GM21786 (cell line): ENCODE results near the gene NAIF1.
"Not testable (repeated sequence)": the region's sequence is repeated elsewhere in the genome, so short reads cannot be mapped to it uniquely, and the experiment has no call there.

Experiments
- ATAC-seq: cut with Tn5 transposase; IDR thresholded peaks from one replicate; pipeline ENCODE4 v1.9.1; 2021; ENCODE audit not compliant: unreplicated experiment

The NAIF1 gene, protein sequence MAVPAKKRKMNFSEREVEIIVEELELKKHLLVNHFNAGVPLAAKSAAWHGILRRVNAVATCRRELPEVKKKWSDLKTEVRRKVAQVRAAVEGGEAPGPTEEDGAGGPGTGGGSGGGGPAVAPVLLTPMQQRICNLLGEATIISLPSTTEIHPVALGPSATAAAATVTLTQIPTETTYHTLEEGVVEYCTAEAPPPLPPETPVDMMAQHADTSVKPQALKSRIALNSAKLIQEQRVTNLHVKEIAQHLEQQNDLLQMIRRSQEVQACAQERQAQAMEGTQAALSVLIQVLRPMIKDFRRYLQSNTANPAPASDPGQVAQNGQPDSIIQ

DNA sequence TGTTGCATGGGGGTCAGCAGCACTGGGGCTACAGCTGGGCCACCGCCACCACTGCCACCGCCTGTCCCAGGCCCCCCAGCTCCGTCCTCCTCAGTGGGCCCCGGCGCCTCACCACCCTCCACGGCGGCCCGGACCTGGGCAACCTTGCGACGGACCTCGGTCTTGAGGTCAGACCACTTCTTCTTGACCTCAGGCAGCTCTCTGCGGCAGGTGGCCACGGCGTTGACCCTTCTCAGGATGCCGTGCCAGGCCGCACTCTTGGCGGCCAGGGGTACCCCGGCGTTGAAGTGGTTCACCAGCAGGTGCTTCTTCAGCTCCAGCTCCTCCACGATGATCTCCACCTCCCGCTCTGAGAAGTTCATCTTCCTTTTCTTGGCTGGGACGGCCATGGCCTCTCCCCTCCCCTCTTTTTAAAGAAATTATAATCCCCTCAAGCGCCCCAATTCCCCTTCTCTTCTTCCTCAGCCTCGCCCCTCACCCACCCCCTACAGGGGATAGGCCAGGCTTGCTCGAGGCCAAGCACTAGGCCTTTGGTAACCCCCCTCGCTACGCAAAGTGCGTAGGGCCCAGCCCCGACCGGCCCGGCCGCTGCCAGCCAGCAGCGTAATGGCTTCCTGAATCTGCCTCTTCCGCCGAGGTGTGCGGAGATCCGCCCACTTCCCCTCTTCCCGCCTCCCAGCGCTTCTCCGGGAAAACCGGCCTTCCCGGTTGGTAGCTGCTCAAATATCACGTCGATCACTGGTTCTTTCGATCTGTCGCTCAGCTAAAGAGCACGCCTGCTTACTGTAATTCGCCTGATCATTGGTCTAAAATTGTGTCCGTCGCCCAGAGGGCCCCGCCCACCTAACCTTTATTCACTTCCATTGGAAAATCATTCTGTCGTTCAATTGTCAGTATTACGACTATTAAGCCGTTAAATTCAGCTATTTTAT, at the start of gene NAIF1:
NAIF1 (minus strand) TSS at position 608 of the 932 bp plus-strand sequence; CDS start at position 389, 219 bp downstream.
- ATAC-seq = peak; percentile 56

DNA sequence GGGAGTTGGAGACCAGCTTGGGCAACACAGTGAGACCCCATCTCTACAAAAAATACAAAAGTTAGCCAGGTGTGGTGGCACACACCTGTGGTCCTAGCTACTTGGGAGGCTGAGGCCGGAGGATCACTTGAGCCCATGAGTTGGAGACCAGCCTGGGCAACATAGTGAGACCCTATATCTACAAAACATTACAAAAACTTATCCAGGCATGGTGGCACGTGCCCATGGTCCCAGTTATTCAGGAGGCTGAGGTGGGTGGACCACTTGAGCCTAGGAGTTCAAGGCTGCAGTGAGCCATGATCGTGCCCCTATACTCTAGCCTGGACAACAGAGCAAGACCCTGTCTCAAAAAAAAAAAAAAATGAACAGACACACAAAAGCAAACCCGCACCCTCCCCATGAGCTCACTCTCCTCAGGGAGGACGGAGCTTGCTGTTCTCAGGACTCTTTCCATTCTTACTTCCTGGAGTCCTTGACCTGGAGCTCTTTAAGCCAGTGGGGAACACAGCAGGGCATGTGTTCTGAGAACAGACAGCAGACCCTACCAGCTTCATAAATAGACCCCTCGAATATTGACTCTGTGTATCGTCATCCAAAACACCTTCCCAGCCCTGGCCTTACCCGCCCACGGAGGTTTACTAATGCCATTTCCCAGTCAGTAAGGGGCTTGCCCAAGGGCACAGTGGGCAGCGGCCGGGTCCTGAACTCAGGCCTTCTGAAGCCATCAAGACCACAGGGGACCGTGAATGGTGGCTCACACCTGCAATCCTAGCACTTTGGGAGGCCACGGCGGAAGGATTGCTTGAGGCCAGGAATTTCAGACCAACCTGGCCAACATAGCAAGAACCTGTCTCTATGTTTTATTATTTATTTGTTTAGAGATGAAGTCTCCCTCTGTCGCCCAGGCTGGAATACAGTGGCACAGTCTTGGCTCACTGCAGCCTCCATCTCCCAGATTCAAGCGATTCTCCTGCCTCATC, 49.3 kb upstream of the NAIF1 start:
- ATAC-seq = no peak

DNA sequence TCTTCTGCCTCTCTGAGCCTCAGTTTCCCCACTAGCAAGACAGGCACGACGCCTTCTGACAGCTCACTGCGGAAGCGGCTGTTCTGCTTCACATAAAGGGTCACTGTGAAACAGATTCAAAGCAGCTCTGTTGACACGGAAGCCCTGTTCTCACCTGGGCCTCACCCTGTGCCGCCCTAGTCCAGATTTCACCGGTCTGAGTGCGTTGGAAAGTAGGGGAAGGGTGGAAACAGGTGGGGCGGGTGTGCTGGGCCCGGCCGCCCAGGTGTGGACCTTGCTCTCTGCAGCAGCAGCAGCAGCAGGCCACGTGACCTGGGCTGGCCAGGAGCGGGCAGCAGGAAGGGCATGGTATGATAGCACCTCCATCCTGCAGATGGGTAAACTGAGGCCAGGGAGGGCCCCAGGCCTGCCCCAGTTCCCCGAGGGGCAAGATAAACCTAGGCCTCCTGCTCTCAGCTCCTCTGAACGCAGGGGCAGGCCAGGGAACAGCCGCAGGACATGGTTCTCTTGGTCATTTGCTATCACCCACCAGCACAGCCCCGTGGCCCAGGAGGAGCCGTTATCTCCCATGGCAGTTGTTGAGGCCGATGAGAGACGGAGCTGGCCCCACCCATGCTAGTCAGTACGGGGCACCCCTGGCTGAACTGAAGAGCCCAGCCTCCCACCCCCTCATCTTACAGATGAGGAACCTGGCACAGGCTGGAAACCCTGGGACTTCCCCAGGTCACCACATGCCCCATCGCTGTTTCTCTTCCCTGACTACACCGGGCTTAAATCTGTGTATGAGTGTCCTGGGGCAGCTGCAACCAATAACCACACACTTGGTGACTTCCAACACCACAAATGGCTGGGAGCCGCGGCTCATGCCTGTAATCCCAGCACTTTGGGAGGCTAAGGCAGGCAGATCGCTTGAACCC, 48.3 kb upstream of the NAIF1 start:
- ATAC-seq = no peak

DNA sequence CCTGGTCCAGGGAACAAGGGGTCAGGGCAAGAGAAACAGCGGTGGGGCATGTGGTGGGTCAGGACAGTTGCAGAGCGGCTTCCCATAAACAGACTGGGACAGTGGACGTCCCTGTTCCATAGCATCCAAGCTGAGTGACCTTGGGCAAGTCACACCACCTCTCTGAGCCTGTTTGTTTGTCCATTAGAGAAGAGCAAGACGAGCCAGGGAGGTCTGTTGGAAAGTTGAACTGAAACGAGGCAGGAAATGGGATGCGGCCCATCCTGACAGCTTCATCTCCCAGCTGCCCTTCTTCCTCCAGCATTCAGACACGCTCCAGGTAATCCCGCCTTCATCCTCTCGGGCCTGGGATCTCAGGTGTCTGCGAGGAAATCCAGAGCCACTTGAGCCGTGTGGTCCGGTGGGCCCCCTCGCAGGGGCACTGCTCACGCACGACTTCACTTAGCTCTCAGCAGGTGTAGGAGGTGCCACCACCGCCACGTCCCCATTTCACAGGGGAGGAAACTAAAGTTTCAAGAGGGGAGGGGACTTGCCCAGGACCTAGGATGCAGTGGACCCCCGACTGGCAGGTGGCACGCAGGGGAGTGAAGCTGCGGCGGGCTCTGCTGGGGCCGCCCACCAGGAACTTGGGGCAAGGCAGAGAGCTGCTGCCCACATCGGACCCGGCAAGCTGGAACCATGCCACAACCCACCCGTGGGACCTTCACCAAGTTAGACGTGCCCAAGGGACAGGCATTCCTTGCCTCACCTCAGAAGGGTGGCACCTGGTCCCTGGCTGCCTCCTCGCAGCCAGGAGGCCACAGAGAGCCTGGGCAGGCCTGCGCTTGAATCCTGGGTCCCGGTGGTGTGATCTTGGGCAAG, 47.4 kb upstream of the NAIF1 start:
- no peak for ATAC-seq

DNA sequence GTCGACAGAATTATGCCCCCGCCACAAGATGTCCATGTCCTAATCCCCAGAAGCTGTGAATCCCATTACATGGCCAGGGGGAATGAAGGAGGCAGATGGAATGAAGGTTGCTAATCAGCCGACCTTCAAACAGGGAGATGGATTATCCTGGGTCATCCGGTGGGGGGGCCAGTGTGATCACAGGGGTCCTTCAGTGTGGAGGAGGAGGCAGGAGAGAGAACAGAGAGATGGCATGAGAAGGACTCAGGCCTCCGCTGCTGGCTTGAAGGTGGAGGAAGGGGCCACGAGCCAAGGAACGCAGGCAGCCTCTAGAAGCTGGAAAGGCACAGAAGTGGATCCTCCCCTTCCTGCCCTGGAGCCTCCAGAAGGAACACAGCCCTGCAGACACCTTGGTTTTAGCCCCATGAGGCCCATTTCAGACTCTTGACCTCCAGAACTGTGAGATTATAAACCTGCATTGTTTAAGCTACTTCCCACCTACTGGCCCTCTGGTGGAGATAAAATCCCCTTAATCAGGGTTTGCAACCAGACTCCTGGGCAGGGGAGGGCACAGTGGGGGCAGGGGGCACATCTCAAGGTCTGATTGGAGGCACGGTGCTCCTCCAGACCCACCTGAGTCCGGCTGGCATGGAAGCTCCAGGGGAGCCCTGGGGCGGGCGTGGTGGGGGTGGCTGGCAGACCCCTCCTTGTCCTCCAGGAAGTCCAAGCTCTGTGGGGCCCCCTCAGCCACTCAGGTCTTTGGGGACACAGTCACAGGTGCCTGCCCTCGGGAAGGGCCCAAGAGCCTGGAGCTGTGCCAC, 46.6 kb upstream of the NAIF1 start:
- ATAC-seq = no peak

DNA sequence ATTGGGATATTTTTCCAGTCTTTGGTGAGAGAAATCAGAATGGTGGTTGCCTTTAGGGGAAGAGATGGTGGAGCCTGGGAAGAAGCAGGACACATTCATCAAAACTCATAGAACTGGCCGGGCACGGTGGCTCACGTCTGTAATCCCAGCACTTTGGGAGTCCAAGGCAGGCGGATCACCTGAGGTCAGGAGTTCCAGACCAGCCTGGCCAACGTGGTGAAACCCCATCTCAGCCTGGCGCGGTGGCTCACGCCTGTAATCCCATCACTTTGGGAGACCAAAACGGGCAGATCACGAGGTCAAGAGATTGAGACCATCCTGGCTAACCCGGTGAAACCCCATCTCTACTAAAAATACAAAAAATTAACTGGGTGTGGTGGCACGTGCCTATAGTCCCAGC, 44.6 kb upstream of the NAIF1 start:
- ATAC-seq = not testable (repeated sequence)

DNA sequence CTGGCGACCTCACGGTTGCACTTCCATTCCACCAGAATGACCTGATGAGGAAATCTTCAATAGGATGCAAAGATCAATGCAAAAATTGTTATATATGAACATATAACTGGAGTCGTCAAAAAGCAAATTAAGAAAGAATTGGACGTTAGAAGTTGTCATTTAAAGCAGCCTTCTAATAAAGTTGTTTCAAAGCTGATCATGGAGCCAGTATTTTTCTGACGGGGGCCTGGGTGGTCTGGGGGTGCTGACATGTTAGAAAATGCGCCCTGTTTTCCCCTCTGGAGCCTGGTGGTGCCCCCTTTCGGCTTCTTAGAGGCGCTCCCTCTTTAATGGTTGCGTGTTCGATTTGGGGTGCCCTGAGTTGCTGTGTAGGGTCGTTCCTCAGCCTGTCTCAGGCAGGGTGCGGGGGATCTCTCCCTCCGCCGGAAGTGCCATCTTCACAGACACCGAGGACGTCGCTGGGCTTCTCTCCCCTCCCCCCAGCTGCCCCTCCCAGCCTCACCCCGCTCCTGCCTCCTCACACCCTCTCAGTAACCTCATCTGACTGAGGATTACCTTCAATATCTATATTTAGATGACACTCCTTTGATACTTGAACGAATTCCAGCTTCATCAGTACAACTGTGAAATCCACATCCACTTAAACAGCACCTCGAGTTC, 42.1 kb upstream of the NAIF1 start:
- ATAC-seq = no peak

DNA sequence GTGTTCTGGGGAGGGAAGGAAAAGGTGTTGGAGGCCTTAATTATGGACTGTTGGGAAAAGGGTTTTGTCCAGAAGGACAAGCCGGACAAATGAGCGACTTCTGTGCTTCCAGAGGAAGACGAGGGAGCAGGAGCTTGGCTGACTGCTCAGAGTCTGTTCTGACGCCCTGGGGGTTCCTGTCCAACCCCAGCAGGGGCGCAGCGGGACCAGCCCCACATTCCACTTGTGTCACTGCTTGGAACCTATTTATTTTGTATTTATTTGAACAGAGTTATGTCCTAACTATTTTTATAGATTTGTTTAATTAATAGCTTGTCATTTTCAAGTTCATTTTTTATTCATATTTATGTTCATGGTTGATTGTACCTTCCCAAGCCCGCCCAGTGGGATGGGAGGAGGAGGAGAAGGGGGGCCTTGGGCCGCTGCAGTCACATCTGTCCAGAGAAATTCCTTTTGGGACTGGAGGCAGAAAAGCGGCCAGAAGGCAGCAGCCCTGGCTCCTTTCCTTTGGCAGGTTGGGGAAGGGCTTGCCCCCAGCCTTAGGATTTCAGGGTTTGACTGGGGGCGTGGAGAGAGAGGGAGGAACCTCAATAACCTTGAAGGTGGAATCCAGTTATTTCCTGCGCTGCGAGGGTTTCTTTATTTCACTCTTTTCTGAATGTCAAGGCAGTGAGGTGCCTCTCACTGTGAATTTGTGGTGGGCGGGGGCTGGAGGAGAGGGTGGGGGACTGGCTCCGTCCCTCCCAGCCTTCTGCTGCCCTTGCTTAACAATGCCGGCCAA, 41.3 kb upstream of the NAIF1 start:
- ATAC-seq = no peak

DNA sequence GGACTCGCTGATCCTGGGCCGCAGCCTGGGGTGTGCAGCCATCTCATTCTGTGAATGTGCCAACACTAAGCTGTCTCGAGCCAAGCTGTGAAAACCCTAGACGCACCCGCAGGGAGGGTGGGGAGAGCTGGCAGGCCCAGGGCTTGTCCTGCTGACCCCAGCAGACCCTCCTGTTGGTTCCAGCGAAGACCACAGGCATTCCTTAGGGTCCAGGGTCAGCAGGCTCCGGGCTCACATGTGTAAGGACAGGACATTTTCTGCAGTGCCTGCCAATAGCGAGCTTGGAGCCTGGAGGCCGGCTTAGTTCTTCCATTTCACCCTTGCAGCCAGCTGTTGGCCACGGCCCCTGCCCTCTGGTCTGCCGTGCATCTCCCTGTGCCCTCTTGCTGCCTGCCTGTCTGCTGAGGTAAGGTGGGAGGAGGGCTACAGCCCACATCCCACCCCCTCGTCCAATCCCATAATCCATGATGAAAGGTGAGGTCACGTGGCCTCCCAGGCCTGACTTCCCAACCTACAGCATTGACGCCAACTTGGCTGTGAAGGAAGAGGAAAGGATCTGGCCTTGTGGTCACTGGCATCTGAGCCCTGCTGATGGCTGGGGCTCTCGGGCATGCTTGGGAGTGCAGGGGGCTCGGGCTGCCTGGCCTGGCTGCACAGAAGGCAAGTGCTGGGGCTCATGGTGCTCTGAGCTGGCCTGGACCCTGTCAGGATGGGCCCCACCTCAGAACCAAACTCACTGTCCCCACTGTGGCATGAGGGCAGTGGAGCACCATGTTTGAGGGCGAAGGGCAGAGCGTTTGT, 40.5 kb upstream of the NAIF1 start:
- ATAC-seq = no peak

DNA sequence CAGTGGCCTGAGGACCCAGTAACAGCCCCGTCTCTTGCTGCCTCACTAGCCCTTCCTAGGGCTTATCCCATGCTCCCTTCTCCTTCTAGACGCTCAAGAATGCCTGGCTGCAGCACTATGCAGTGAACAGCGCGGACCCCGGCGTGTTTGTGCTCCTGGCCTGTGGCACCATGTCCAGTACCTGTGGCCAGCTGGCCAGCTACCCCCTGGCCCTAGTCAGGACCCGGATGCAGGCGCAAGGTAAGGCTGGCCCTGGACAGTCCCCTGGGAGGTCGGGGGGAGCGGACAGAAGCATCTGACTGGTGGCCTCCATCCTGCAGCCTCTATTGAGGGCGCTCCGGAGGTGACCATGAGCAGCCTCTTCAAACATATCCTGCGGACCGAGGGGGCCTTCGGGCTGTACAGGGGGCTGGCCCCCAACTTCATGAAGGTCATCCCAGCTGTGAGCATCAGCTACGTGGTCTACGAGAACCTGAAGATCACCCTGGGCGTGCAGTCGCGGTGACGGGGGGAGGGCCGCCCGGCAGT, 39.9 kb upstream of the NAIF1 start:
- ATAC-seq = no peak

DNA sequence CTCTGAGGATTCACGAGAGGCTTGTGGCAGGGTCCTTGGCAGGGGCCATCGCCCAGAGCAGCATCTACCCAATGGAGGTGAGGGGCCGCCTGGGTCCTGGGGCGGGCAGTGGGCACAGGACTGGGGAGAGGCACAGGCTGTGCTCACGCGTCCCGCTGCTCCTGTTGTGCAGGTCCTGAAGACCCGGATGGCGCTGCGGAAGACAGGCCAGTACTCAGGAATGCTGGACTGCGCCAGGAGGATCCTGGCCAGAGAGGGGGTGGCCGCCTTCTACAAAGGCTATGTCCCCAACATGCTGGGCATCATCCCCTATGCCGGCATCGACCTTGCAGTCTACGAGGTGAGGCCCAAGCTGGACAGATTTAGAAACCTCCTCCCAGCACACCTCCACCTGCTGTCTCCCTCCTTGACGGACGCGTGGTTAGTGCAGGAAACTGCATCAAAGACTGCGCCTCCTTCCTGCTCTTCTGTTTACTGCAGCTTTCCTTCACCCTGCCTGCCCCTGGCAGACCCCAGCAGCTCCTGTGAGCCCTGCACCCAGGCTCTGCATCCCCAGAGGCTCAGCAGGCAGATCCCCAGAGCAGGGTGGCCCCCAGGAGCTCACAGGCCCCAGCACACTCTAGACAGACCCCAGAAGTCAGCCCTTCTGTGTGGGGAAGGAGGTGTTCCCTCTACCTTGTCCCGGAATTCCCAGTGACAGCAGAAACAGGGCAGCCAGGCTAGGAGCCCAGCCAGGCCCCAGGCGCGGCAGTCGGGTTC, 39.2 kb upstream of the NAIF1 start:
- ATAC-seq = no peak

DNA sequence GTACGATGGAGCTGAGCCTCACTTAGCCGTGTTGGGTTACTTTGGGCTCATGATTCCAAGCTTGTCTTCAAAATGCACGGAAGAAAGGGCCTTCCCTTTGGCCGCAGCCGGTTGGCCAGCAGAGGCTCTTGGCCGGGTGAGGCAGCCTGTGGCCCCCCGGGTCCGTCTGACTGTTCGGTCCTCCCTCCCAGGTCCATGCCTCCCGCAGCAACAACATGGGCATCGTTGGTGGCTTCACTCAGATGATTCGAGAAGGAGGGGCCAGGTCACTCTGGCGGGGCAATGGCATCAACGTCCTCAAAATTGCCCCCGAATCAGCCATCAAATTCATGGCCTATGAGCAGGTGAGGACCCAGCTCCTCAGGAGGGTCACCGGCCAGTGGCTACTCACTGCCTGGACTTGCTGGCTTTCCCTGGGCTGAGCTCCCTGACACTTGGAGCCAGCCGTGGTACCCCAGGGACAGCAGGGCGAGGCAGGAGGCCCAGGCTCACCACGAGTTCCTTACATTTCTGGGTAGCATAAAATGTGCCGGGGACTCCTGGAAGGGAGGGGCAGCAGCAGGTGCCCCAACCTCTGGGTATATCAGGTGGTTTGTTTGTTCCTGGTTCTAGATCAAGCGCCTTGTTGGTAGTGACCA, 38.5 kb upstream of the NAIF1 start:
- no peak for ATAC-seq

DNA sequence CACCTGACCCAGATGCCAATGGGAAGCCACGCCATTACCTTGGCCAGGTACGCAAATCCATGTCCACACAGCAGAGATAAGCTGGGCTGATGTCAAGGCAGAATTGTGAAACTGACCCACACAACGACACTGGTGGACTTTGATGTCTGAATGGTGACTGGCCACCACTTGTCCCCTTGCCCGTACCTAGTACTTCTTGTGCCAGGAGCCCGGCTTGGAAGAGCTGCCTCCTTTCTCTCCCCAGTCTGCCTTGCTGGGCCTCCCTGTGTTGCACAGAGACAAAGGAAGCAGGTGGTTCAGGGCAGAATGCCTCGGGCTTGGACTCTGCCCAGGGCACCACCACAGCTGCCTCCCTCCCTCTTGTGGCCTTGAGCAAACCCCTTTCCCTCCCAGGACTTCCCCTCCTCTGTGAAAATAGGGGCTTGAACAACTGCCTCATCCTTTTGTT, 37.1 kb upstream of the NAIF1 start:
- no peak for ATAC-seq

DNA sequence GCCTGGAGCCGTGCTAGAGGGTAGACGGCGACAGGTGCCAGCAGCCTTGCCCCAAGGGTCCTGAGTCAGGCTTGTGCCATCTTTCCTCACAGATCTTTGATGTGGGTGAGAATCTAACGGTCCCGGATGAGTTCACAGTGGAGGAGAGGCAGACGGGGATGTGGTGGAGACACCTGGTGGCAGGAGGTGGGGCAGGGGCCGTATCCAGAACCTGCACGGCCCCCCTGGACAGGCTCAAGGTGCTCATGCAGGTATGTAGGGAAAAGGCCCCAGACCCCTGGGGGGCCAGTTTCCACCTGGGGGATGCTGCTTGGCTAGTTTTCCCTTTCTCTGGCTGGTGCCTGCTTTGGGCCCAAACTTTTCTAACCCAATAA, 36.5 kb upstream of the NAIF1 start:
- ATAC-seq = no peak
